Measurements from ENCODE around the gene PEDS1. TPM values are rescaled to one million over a fixed set of nuclear protein-coding genes. Genes with fewer than 3 reads are reported as not detected.

PEDS1 gene
- total and polyA plus RNA-seq, 2 of the 13 experiments (the other 11 are each of a cell fraction or from before 2014, with no cell fraction given), result 30.5 to 93.9 TPM

GRCh38 chr20:50187403-50188051, 34.0 kb upstream of the PEDS1 start (continued):
- TF ChIP-seq MAFK (conservative IDR thresholded peaks at IDR 0.05 in 1 of 2, IDR thresholded peaks at IDR 0.05 in 1 of 2; ENCODE audit: low read length in 2 of 2), result no peak
- TF ChIP-seq ZBTB21 (CRISPR knock-in tag; IDR thresholded peaks at IDR 0.05), result no peak
- TF ChIP-seq NFKB2 (CRISPR knock-in tag; IDR thresholded peaks at IDR 0.05; ENCODE audit: borderline replicate concordance), result no peak
- TF ChIP-seq ZNF749 (CRISPR knock-in tag; IDR thresholded peaks at IDR 0.05; ENCODE audit: borderline replicate concordance), result no peak
- TF ChIP-seq NFYB (CRISPR knock-in tag; IDR thresholded peaks at IDR 0.05), result no peak
- TF ChIP-seq, protein P1, sequence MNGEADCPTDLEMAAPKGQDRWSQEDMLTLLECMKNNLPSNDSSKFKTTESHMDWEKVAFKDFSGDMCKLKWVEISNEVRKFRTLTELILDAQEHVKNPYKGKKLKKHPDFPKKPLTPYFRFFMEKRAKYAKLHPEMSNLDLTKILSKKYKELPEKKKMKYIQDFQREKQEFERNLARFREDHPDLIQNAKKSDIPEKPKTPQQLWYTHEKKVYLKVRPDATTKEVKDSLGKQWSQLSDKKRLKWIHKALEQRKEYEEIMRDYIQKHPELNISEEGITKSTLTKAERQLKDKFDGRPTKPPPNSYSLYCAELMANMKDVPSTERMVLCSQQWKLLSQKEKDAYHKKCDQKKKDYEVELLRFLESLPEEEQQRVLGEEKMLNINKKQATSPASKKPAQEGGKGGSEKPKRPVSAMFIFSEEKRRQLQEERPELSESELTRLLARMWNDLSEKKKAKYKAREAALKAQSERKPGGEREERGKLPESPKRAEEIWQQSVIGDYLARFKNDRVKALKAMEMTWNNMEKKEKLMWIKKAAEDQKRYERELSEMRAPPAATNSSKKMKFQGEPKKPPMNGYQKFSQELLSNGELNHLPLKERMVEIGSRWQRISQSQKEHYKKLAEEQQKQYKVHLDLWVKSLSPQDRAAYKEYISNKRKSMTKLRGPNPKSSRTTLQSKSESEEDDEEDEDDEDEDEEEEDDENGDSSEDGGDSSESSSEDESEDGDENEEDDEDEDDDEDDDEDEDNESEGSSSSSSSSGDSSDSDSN (CRISPR knock-in tag; IDR thresholded peaks at IDR 0.05), result peak; percentile 58; the same call in 1 of the 2 replicates
- no peak; the same call in 1 of the 2 replicates for TF ChIP-seq MEF2D (CRISPR knock-in tag; IDR thresholded peaks at IDR 0.05)
- TF ChIP-seq ZNF350 (CRISPR knock-in tag; IDR thresholded peaks at IDR 0.05; ENCODE audit: borderline replicate concordance, low read depth), result peak; percentile 76; the same call in 1 of the 2 replicates
- no peak for TF ChIP-seq ZNF484 (CRISPR knock-in tag; IDR thresholded peaks at IDR 0.05; ENCODE audit: borderline replicate concordance, low read depth)
- TF ChIP-seq ZSCAN29 (CRISPR knock-in tag; conservative IDR thresholded peaks at IDR 0.05), result 0 out of 2 replicates have a peak, but pooled peaks have one; percentile 18
- no peak for TF ChIP-seq ZNF670 (CRISPR knock-in tag; IDR thresholded peaks at IDR 0.05; ENCODE audit: borderline replicate concordance)
- no peak for TF ChIP-seq ZNF501 (CRISPR knock-in tag; IDR thresholded peaks at IDR 0.05)
- 0 out of 2 replicates have a peak, but pooled peaks have one; percentile 19 for TF ChIP-seq ZNF816 (CRISPR knock-in tag; IDR thresholded peaks at IDR 0.05; ENCODE audit: borderline replicate concordance)
- TF ChIP-seq TCF7L2 (IDR thresholded peaks at IDR 0.05; ENCODE audit: low read depth, low read length), result no peak
- TF ChIP-seq ZSCAN31 (CRISPR knock-in tag; IDR thresholded peaks at IDR 0.05; ENCODE audit: low read depth), result no peak
- TF ChIP-seq GFI1 (CRISPR knock-in tag; IDR thresholded peaks at IDR 0.05; ENCODE audit: borderline replicate concordance), result no peak
- TF ChIP-seq ZBTB38 (CRISPR knock-in tag; IDR thresholded peaks at IDR 0.05), result peak; percentile 72
- TF ChIP-seq, protein P2, sequence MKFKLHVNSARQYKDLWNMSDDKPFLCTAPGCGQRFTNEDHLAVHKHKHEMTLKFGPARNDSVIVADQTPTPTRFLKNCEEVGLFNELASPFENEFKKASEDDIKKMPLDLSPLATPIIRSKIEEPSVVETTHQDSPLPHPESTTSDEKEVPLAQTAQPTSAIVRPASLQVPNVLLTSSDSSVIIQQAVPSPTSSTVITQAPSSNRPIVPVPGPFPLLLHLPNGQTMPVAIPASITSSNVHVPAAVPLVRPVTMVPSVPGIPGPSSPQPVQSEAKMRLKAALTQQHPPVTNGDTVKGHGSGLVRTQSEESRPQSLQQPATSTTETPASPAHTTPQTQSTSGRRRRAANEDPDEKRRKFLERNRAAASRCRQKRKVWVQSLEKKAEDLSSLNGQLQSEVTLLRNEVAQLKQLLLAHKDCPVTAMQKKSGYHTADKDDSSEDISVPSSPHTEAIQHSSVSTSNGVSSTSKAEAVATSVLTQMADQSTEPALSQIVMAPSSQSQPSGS (CRISPR knock-in tag; IDR thresholded peaks at IDR 0.05), result peak; percentile 99
- TF ChIP-seq ELF4 (CRISPR knock-in tag; IDR thresholded peaks at IDR 0.05; ENCODE audit: borderline replicate concordance), result no peak
- TF ChIP-seq NCOA1 (CRISPR knock-in tag; IDR thresholded peaks at IDR 0.05), result no peak
- no peak for TF ChIP-seq ZNF160 (CRISPR knock-in tag; IDR thresholded peaks at IDR 0.05)
- TF ChIP-seq, protein P3, sequence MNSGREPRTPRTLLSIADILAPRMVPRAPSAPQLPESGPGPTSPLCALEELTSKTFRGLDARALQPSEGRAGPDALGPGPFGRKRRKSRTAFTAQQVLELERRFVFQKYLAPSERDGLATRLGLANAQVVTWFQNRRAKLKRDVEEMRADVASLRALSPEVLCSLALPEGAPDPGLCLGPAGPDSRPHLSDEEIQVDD (CRISPR knock-in tag; IDR thresholded peaks at IDR 0.05; ENCODE audit: borderline replicate concordance), result no peak
- no peak for TF ChIP-seq ZNF510 (CRISPR knock-in tag; IDR thresholded peaks at IDR 0.05; ENCODE audit: low read depth)

All from HepG2 (cell line).